ENCODE data around the gene PYGM.

Gene PYGM

GRCh38 chr11:64765291-64765850 is 5.6 kb upstream of the PYGM start:
- Histone ChIP-seq H3K27me3 (ENCODE audit: control insufficient read depth, insufficient read depth, low read length) (no peaks in the 10 kb centered on the region), H3K4me3 (ENCODE audit: low read depth, low read length) (no peak overlapping the region), H3K9me3 (ENCODE audit: control insufficient read depth, insufficient read depth, low read depth, low read length) (no peaks in the 10 kb centered on the region), H3K4me1 (ENCODE audit: control insufficient read depth, insufficient read depth, low read length) (peaks cover 59% of the 10 kb centered on the region), H3K27ac (ENCODE audit: low read depth, low read length) (no peak overlapping the region), H3K9ac (ENCODE audit: low read length) (no peak overlapping the region), H3K36me3 (ENCODE audit: control insufficient read depth, insufficient read depth, low read length) (peaks cover 69% of the 10 kb centered on the region)

- no peak overlapping the region for H3K4me3 ChIP-seq (ENCODE audit: low read depth, low read length)
- H3K27me3 ChIP-seq (ENCODE audit: control insufficient read depth, insufficient read depth, low read length), result no peaks in the 10 kb centered on the region
- no peak overlapping the region for H3K9ac ChIP-seq (ENCODE audit: low read length)
- peaks cover 65% of the 10 kb centered on the region for H3K4me1 ChIP-seq (ENCODE audit: control insufficient read depth, insufficient read depth, low read length)
- peaks cover 63% of the 10 kb centered on the region for H3K36me3 ChIP-seq (ENCODE audit: control insufficient read depth, insufficient read depth, low read length)
- no peaks in the 10 kb centered on the region for H3K9me3 ChIP-seq (ENCODE audit: control insufficient read depth, insufficient read depth, low read depth, low read length)
- 0 out of 2 replicates have a peak overlapping the region, but pooled peaks have one; percentile 83 for H3K27ac ChIP-seq (ENCODE audit: low read depth, low read length)
Observed at GRCh38 chr11:64764753-64765152, 5.0 kb upstream of the PYGM start.

- no peaks in the 10 kb centered on the region for H3K9me3 ChIP-seq (ENCODE audit: control insufficient read depth, insufficient read depth, low read depth, low read length)
- peaks cover 71% of the 10 kb centered on the region for H3K4me1 ChIP-seq (ENCODE audit: control insufficient read depth, insufficient read depth, low read length)
- H3K4me3 ChIP-seq (ENCODE audit: low read depth, low read length), result no peak overlapping the region
- H3K27me3 ChIP-seq (ENCODE audit: control insufficient read depth, insufficient read depth, low read length), result no peaks in the 10 kb centered on the region
- H3K27ac ChIP-seq (ENCODE audit: low read depth, low read length), result peak overlapping the region; percentile 83
- peaks cover 57% of the 10 kb centered on the region for H3K36me3 ChIP-seq (ENCODE audit: control insufficient read depth, insufficient read depth, low read length)
- H3K9ac ChIP-seq (ENCODE audit: low read length), result peak overlapping the region; percentile 60
Observed at GRCh38 chr11:64764040-64764611, 4.4 kb upstream of the PYGM start.

- Histone ChIP-seq H3K4me3 (ENCODE audit: low read depth, low read length) (peak overlapping the region; percentile 8; the same call in 1 of the 2 replicates), H3K9ac (ENCODE audit: low read length) (peak overlapping the region; percentile 60), H3K9me3 (ENCODE audit: control insufficient read depth, insufficient read depth, low read depth, low read length) (no peaks in the 10 kb centered on the region), H3K27me3 (ENCODE audit: control insufficient read depth, insufficient read depth, low read length) (no peaks in the 10 kb centered on the region), H3K4me1 (ENCODE audit: control insufficient read depth, insufficient read depth, low read length) (peaks cover 71% of the 10 kb centered on the region), H3K27ac (ENCODE audit: low read depth, low read length) (peak overlapping the region; percentile 83), H3K36me3 (ENCODE audit: control insufficient read depth, insufficient read depth, low read length) (peaks cover 51% of the 10 kb centered on the region)
Observed at GRCh38 chr11:64763526-64764039, 3.8 kb upstream of the PYGM start.

- peak overlapping the region; percentile 60 for H3K9ac ChIP-seq (ENCODE audit: low read length)
- H3K36me3 ChIP-seq (ENCODE audit: control insufficient read depth, insufficient read depth, low read length), result peaks cover 45% of the 10 kb centered on the region
- no peaks in the 10 kb centered on the region for H3K27me3 ChIP-seq (ENCODE audit: control insufficient read depth, insufficient read depth, low read length)
- peaks cover 71% of the 10 kb centered on the region for H3K4me1 ChIP-seq (ENCODE audit: control insufficient read depth, insufficient read depth, low read length)
- H3K4me3 ChIP-seq (ENCODE audit: low read depth, low read length), result peak overlapping the region; percentile 8; the same call in 1 of the 2 replicates
- peak overlapping the region; percentile 83 for H3K27ac ChIP-seq (ENCODE audit: low read depth, low read length)
- H3K9me3 ChIP-seq (ENCODE audit: control insufficient read depth, insufficient read depth, low read depth, low read length), result no peaks in the 10 kb centered on the region
Observed at GRCh38 chr11:64762674-64763525, 3.1 kb upstream of the PYGM start.

- peak overlapping the region; percentile 83 for H3K27ac ChIP-seq (ENCODE audit: low read depth, low read length)
- no peaks in the 10 kb centered on the region for H3K9me3 ChIP-seq (ENCODE audit: control insufficient read depth, insufficient read depth, low read depth, low read length)
- H3K27me3 ChIP-seq (ENCODE audit: control insufficient read depth, insufficient read depth, low read length), result no peaks in the 10 kb centered on the region
- no peak overlapping the region; the same call in 1 of the 2 replicates for H3K4me3 ChIP-seq (ENCODE audit: low read depth, low read length)
- peaks cover 68% of the 10 kb centered on the region for H3K4me1 ChIP-seq (ENCODE audit: control insufficient read depth, insufficient read depth, low read length)
- peaks cover 38% of the 10 kb centered on the region for H3K36me3 ChIP-seq (ENCODE audit: control insufficient read depth, insufficient read depth, low read length)
- H3K9ac ChIP-seq (ENCODE audit: low read length), result peak overlapping the region; percentile 60
Observed at GRCh38 chr11:64762277-64762673, 2.5 kb upstream of the PYGM start.

- Histone ChIP-seq H3K4me3 (ENCODE audit: low read depth, low read length) (no peak overlapping the region), H3K27me3 (ENCODE audit: control insufficient read depth, insufficient read depth, low read length) (no peaks in the 10 kb centered on the region), H3K4me1 (ENCODE audit: control insufficient read depth, insufficient read depth, low read length) (peaks cover 62% of the 10 kb centered on the region), H3K9me3 (ENCODE audit: control insufficient read depth, insufficient read depth, low read depth, low read length) (no peaks in the 10 kb centered on the region), H3K27ac (ENCODE audit: low read depth, low read length) (no peak overlapping the region), H3K36me3 (ENCODE audit: control insufficient read depth, insufficient read depth, low read length) (peaks cover 28% of the 10 kb centered on the region), H3K9ac (ENCODE audit: low read length) (no peak overlapping the region)
Observed at GRCh38 chr11:64760759-64761420, 1.1 kb upstream of the PYGM start.

- no peak overlapping the region for H3K27ac ChIP-seq (ENCODE audit: low read depth, low read length)
- no peaks in the 10 kb centered on the region for H3K9me3 ChIP-seq (ENCODE audit: control insufficient read depth, insufficient read depth, low read depth, low read length)
- no peak overlapping the region for H3K4me3 ChIP-seq (ENCODE audit: low read depth, low read length)
- no peak overlapping the region for H3K9ac ChIP-seq (ENCODE audit: low read length)
- peaks cover 52% of the 10 kb centered on the region for H3K4me1 ChIP-seq (ENCODE audit: control insufficient read depth, insufficient read depth, low read length)
- peaks cover 12% of the 10 kb centered on the region for H3K36me3 ChIP-seq (ENCODE audit: control insufficient read depth, insufficient read depth, low read length)
- no peaks in the 10 kb centered on the region for H3K27me3 ChIP-seq (ENCODE audit: control insufficient read depth, insufficient read depth, low read length)
Observed at GRCh38 chr11:64759131-64759721, 548 bp downstream of the PYGM start.

- Histone ChIP-seq H3K27me3 (ENCODE audit: control insufficient read depth, insufficient read depth, low read length) (no peaks in the 10 kb centered on the region), H3K4me3 (ENCODE audit: low read depth, low read length) (no peak overlapping the region), H3K36me3 (ENCODE audit: control insufficient read depth, insufficient read depth, low read length) (peaks cover 5% of the 10 kb centered on the region; the same call in 1 of the 2 replicates), H3K9ac (ENCODE audit: low read length) (no peak overlapping the region), H3K9me3 (ENCODE audit: control insufficient read depth, insufficient read depth, low read depth, low read length) (no peaks in the 10 kb centered on the region), H3K27ac (ENCODE audit: low read depth, low read length) (no peak overlapping the region), H3K4me1 (ENCODE audit: control insufficient read depth, insufficient read depth, low read length) (peaks cover 45% of the 10 kb centered on the region)
Observed at GRCh38 chr11:64758330-64759079, 1.3 kb downstream of the PYGM start.

Measured in HUES6 (cell line).